Measurements from ENCODE around the gene MLYCD.

The MLYCD gene

GRCh38 chr16:83967091-83967490 lies 68.2 kb downstream of the MLYCD start:
- Histone ChIP-seq H3K4me1 (no peaks in the 10 kb centered on the region), H3K9me3 (no peaks in the 10 kb centered on the region), H3K4me3 (ENCODE audit: low read depth, low read length) (no peak overlapping the region), H3K36me3 (no peaks in the 10 kb centered on the region), H3K27me3 (peaks cover 13% of the 10 kb centered on the region)
- no peak for DNase-seq
- TF ChIP-seq CTCF (IDR thresholded peaks at IDR 0.05; ENCODE audit: low read depth, low read length) = no peak

GRCh38 chr16:83967838-83968305 lies 69.0 kb downstream of the MLYCD start, which contains the start of gene NECAB2:
Gene NECAB2, plus strand, starts transcription at chr16:83968244. Its CDS starts 405 bp downstream, at chr16:83968649.
- H3K4me3 ChIP-seq (ENCODE audit: low read depth, low read length) = no peak within 1 kb of the TSS
- peak; percentile 30 for TF ChIP-seq CTCF (IDR thresholded peaks at IDR 0.05; ENCODE audit: low read depth, low read length)
- no peaks in the 10 kb centered on the region for H3K4me1 ChIP-seq
- H3K9me3 ChIP-seq = no peaks in the 10 kb centered on the region
- no peaks in the 10 kb centered on the region for H3K36me3 ChIP-seq
- peak; percentile 66 for DNase-seq
- H3K27me3 ChIP-seq = peaks cover 13% of the 10 kb centered on the region

GRCh38 chr16:83968306-83968851 lies 69.5 kb downstream of the MLYCD start:
- no peak for DNase-seq
- H3K27me3 ChIP-seq = peaks cover 13% of the 10 kb centered on the region
- no peaks in the 10 kb centered on the region for H3K4me1 ChIP-seq
- no peak overlapping the region for H3K4me3 ChIP-seq (ENCODE audit: low read depth, low read length)
- no peak for TF ChIP-seq CTCF (IDR thresholded peaks at IDR 0.05; ENCODE audit: low read depth, low read length)
- H3K9me3 ChIP-seq = no peaks in the 10 kb centered on the region
- H3K36me3 ChIP-seq = no peaks in the 10 kb centered on the region

GRCh38 chr16:83968891-83969649 lies 70.2 kb downstream of the MLYCD start:
- Histone ChIP-seq H3K4me1 (no peaks in the 10 kb centered on the region), H3K27me3 (peaks cover 13% of the 10 kb centered on the region), H3K4me3 (ENCODE audit: low read depth, low read length) (no peak overlapping the region), H3K9me3 (no peaks in the 10 kb centered on the region), H3K36me3 (no peaks in the 10 kb centered on the region)
- DNase-seq = no peak
- TF ChIP-seq CTCF (IDR thresholded peaks at IDR 0.05; ENCODE audit: low read depth, low read length) = no peak

GRCh38 chr16:83969771-83970429 lies 71.0 kb downstream of the MLYCD start:
- no peak for DNase-seq
- Histone ChIP-seq H3K9me3 (no peaks in the 10 kb centered on the region), H3K4me1 (no peaks in the 10 kb centered on the region), H3K4me3 (ENCODE audit: low read depth, low read length) (no peak overlapping the region), H3K36me3 (no peaks in the 10 kb centered on the region), H3K27me3 (peaks cover 13% of the 10 kb centered on the region)
- no peak for TF ChIP-seq CTCF (IDR thresholded peaks at IDR 0.05; ENCODE audit: low read depth, low read length)
